ENCODE measurements around the gene GPAT3.

GRCh38 chr4:83504996-83505395 is 30.9 kb upstream of the GPAT3 start:
- TF ChIP-seq, protein P1, sequence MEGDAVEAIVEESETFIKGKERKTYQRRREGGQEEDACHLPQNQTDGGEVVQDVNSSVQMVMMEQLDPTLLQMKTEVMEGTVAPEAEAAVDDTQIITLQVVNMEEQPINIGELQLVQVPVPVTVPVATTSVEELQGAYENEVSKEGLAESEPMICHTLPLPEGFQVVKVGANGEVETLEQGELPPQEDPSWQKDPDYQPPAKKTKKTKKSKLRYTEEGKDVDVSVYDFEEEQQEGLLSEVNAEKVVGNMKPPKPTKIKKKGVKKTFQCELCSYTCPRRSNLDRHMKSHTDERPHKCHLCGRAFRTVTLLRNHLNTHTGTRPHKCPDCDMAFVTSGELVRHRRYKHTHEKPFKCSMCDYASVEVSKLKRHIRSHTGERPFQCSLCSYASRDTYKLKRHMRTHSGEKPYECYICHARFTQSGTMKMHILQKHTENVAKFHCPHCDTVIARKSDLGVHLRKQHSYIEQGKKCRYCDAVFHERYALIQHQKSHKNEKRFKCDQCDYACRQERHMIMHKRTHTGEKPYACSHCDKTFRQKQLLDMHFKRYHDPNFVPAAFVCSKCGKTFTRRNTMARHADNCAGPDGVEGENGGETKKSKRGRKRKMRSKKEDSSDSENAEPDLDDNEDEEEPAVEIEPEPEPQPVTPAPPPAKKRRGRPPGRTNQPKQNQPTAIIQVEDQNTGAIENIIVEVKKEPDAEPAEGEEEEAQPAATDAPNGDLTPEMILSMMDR (IDR thresholded peaks at IDR 0.05) = no peak
- TF ChIP-seq POLR2A (IDR thresholded peaks at IDR 0.05) = no peak

Measured in testis (tissue), 2 donors.